ENCODE results near the gene USP5.

USP5 gene

DNA sequence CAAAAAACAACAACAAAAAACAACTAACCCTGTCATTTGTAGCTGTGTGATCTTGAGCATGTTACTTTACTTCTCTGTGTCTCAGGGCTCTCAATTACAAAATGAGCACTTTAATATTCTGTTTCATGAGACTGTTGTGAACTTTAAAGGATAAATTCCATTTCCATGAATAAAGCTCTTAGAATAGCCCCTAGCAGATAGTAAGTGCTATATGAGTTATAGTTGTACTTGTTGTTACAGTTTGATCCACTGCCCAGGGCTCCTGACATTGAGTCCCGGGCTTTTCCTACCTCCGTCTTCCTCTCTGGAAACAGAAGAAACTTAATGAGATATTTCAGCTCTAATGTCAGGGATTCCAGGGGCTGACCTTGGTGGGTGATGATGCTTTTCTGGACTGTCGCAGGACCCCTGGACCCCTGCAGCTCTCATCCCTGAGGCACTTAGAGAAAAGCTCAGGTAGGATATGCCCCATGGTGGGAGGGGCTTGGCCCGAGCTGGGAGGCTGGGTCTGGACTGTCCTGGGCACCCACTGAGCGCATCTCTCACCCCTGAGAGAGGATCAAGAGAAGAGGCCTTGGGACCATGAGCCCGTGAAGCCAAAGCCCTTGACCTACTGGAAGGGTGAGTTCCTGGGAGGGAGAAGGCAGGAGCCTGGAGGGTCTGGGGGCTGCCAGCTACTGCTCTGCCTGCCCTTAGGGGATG lies 18.6 kb upstream of the USP5 start:
- no peak for DNase-seq (ENCODE audit: low spot score)
- in situ Hi-C loops (cut with MboI; ENCODE audit: low sequenced_read_pairs, unreplicated experiment), result no loop called here
- TF ChIP-seq, protein P1, sequence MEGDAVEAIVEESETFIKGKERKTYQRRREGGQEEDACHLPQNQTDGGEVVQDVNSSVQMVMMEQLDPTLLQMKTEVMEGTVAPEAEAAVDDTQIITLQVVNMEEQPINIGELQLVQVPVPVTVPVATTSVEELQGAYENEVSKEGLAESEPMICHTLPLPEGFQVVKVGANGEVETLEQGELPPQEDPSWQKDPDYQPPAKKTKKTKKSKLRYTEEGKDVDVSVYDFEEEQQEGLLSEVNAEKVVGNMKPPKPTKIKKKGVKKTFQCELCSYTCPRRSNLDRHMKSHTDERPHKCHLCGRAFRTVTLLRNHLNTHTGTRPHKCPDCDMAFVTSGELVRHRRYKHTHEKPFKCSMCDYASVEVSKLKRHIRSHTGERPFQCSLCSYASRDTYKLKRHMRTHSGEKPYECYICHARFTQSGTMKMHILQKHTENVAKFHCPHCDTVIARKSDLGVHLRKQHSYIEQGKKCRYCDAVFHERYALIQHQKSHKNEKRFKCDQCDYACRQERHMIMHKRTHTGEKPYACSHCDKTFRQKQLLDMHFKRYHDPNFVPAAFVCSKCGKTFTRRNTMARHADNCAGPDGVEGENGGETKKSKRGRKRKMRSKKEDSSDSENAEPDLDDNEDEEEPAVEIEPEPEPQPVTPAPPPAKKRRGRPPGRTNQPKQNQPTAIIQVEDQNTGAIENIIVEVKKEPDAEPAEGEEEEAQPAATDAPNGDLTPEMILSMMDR (IDR thresholded peaks at IDR 0.05; ENCODE audit: borderline replicate concordance, control extremely low read depth, extremely low read depth, insufficient read depth, missing control alignments), result no peak

DNA sequence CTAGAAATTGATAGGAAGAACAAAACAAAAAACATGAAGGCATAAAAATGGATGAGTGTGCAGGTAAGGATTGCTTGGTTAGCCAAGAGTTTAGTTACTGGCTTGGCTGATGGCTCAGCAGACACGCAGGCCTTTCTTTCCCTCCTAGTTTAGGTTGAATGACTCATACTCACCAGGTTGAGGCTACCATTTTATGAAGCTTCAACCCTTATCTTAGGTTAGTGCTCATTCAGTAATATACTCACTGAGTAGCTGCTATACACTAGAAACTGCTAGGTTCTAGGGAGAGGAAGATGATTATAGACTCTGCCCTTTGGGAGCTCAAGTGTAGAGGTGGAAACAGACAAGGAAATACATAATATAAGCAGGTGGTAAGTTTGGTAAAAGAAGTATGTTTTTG lies 17.7 kb upstream of the USP5 start:
- in situ Hi-C loops (cut with MboI; ENCODE audit: low sequenced_read_pairs, unreplicated experiment), result no loop called here
- TF ChIP-seq, protein P1 (IDR thresholded peaks at IDR 0.05; ENCODE audit: borderline replicate concordance, control extremely low read depth, extremely low read depth, insufficient read depth, missing control alignments), result no peak
- no peak for DNase-seq (ENCODE audit: low spot score)

DNA sequence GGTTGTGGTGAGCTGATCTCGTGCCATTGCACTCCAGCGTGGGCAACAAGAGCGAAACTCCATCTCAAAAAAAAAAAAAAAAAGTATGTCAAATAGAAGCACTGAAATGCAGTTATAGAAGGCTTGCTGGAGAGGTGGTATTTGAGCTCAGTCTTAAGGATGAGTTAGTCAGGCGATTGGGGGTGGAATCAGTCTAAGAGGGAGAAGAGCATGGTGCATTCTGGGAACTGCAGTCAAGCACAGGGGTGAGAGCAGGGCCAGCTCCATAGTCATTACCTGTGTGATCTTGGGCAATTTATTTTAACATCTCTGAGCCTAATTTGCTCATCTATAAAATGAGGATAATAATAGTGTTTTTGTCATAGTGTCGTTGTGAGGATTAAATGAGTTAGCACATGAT lies 17.1 kb upstream of the USP5 start:
- TF ChIP-seq, protein P1 (IDR thresholded peaks at IDR 0.05; ENCODE audit: borderline replicate concordance, control extremely low read depth, extremely low read depth, insufficient read depth, missing control alignments), result no peak
- in situ Hi-C loops (cut with MboI; ENCODE audit: low sequenced_read_pairs, unreplicated experiment), result no loop called here
- DNase-seq (ENCODE audit: low spot score), result no peak

DNA sequence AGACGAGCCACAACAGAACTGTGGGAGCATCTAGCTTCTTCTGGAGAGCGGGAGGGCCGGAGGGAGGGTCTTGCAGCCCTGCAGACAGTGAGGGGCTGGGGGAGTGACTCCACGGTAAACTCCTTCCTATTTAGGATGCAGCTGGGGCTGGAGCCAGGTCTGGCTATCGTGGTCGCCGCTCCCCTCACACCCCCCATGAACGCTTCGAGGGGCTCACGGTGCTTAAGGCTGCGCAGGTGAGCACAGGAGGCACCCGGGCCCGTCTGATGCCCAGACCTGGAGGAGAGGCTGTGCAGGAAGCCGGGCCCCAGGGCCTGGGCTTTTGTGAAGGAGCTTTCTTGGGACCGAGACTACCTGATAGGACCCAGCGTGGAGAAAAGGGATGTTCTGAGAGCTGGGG lies 15.1 kb upstream of the USP5 start:
- TF ChIP-seq, protein P1 (IDR thresholded peaks at IDR 0.05; ENCODE audit: borderline replicate concordance, control extremely low read depth, extremely low read depth, insufficient read depth, missing control alignments), result no peak
- in situ Hi-C loops (cut with MboI; ENCODE audit: low sequenced_read_pairs, unreplicated experiment), result no loop called here
- DNase-seq (ENCODE audit: low spot score), result no peak

DNA sequence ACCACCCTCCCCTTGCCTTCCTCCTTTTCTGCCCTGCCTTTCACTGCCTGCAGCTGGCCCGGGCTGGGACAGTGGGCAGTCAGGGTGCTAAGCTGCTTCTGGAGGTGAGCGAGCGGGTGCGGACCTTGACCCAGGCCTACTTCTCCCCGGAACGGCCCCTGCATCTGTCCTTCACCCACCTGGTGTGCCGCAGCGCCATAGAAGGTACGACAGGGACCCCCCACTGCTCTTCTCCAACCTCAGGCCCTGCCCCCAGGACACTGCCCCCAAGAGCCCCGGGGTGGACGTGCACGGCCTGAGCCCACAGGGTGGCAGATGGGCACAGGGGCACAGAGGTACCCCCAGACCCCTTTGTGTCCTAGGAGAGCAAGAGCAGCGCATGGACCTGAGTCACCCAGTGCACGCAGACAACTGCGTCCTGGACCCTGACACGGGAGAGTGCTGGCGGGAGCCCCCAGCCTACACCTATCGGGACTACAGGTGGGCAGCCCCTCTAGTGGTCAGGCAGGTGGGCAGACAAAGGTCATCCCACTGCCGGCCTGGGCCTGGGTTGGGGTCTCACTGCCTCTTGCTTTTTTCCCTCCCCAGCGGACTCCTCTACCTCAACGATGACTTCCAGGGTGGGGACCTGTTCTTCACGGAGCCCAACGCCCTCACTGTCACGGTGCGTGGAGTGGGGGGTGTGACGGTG lies 14.4 kb upstream of the USP5 start:
- in situ Hi-C loops (cut with MboI; ENCODE audit: low sequenced_read_pairs, unreplicated experiment), result no loop called here
- TF ChIP-seq, protein P1 (IDR thresholded peaks at IDR 0.05; ENCODE audit: borderline replicate concordance, control extremely low read depth, extremely low read depth, insufficient read depth, missing control alignments), result no peak
- no peak for DNase-seq (ENCODE audit: low spot score)

DNA sequence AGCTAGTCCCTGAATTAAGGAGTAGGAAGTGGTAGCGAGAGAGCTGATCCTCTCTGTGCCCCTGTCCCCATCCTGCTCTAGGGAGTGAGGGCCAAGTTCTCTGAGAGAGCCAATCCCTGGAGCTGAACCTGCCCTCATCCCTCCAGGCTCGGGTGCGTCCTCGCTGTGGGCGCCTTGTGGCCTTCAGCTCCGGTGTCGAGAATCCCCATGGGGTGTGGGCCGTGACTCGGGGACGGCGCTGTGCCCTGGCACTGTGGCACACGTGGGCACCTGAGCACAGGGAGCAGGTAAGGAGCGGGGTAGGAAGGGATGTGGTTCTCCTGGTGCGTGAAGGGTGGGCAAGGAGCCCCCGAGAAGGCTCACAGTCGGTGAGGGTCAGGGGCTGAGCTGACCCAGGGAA lies 13.1 kb upstream of the USP5 start:
- in situ Hi-C loops (cut with MboI; ENCODE audit: low sequenced_read_pairs, unreplicated experiment), result no loop called here
- DNase-seq (ENCODE audit: low spot score), result no peak
- TF ChIP-seq, protein P1 (IDR thresholded peaks at IDR 0.05; ENCODE audit: borderline replicate concordance, control extremely low read depth, extremely low read depth, insufficient read depth, missing control alignments), result no peak

All from GM13976 (cell line).